Measurements from ENCODE around the gene ATG14.
"Not testable (repeated sequence)": the region's sequence is repeated elsewhere in the genome, so short reads cannot be mapped to it uniquely, and the experiment has no call there.

ATG14 gene

GRCh38 chr14:55433880-55434804 lies 22.5 kb upstream of the ATG14 start:
- DNase-seq (ENCODE audit: low read depth in 3 of 3), result no peak

- DNase-seq (ENCODE audit: low read depth in 3 of 3), result no peak
Observed at GRCh38 chr14:55432628-55433027, 21.0 kb upstream of the ATG14 start.

GRCh38 chr14:55430024-55430690 lies 18.5 kb upstream of the ATG14 start:
- peak in 1 of 3 experiments; percentile 40 for DNase-seq (ENCODE audit: low read depth in 3 of 3)

GRCh38 chr14:55427439-55427838 lies 15.8 kb upstream of the ATG14 start:
- DNase-seq (ENCODE audit: low read depth in 3 of 3), result no peak

- DNase-seq (ENCODE audit: low read depth in 3 of 3), result no peak
Observed at GRCh38 chr14:55426891-55427290, 15.3 kb upstream of the ATG14 start.

GRCh38 chr14:55425091-55425490 lies 13.5 kb upstream of the ATG14 start:
- no peak for DNase-seq (ENCODE audit: low read depth in 3 of 3)

GRCh38 chr14:55423969-55424368 lies 12.3 kb upstream of the ATG14 start:
- DNase-seq (ENCODE audit: low read depth in 3 of 3), result no peak

- not testable (repeated sequence) for DNase-seq (ENCODE audit: low read depth in 3 of 3)
Observed at GRCh38 chr14:55422338-55422737, 10.7 kb upstream of the ATG14 start.

GRCh38 chr14:55419663-55420062 lies 8.0 kb upstream of the ATG14 start:
- no peak for DNase-seq (ENCODE audit: low read depth in 3 of 3)

- no peak for DNase-seq (ENCODE audit: low read depth in 3 of 3)
Observed at GRCh38 chr14:55418411-55418810, 6.8 kb upstream of the ATG14 start.

- DNase-seq (ENCODE audit: low read depth in 3 of 3), result no peak
Observed at GRCh38 chr14:55417955-55418354, 6.3 kb upstream of the ATG14 start.

GRCh38 chr14:55416866-55417265 lies 5.2 kb upstream of the ATG14 start:
- no peak for DNase-seq (ENCODE audit: low read depth in 3 of 3)

GRCh38 chr14:55414551-55414950 lies 2.9 kb upstream of the ATG14 start:
- DNase-seq (ENCODE audit: low read depth in 3 of 3), result no peak

- DNase-seq (ENCODE audit: low read depth in 3 of 3), result no peak
Observed at GRCh38 chr14:55412676-55413075, 1.0 kb upstream of the ATG14 start.

GRCh38 chr14:55410876-55411275 lies 754 bp downstream of the ATG14 start:
- DNase-seq (ENCODE audit: low read depth in 3 of 3), result no peak

- no peak for DNase-seq (ENCODE audit: low read depth in 3 of 3)
Observed at GRCh38 chr14:55404173-55404854, 7.3 kb downstream of the ATG14 start.

GRCh38 chr14:55401751-55402150 lies 9.9 kb downstream of the ATG14 start:
- no peak for DNase-seq (ENCODE audit: low read depth in 3 of 3)

- DNase-seq (ENCODE audit: low read depth in 3 of 3), result no peak
Observed at GRCh38 chr14:55399852-55400251, 11.8 kb downstream of the ATG14 start.

- no peak for DNase-seq (ENCODE audit: low read depth in 3 of 3)
Observed at GRCh38 chr14:55399183-55399582, 12.4 kb downstream of the ATG14 start.

GRCh38 chr14:55398679-55399078 lies 13.0 kb downstream of the ATG14 start:
- no peak for DNase-seq (ENCODE audit: low read depth in 3 of 3)

GRCh38 chr14:55389330-55389729 lies 22.3 kb downstream of the ATG14 start:
- no peak for DNase-seq (ENCODE audit: low read depth in 3 of 3)

- no peak for DNase-seq (ENCODE audit: low read depth in 3 of 3)
Observed at GRCh38 chr14:55388160-55388559, 23.5 kb downstream of the ATG14 start.

- DNase-seq (ENCODE audit: low read depth in 3 of 3), result no peak
Observed at GRCh38 chr14:55387121-55387520, 24.5 kb downstream of the ATG14 start.
